Astrocyte of the hippocampus (primary cell): Measurements from ENCODE around the gene MBD6.
"Not testable (repeated sequence)": the region's sequence is repeated elsewhere in the genome, so short reads cannot be mapped to it uniquely, and the experiment has no call there.

Experiments
- DNase-seq: peaks from one replicate; pipeline ENCODE4 v3.0.0; 2011; ENCODE audit warnings: low read depth, low spot score

The MBD6 gene

GRCh38 chr12:57550641-57551549 is 28.3 kb downstream of the MBD6 start:
- no peak for DNase-seq

- DNase-seq, result no peak
Observed at GRCh38 chr12:57551637-57552305, 29.1 kb downstream of the MBD6 start.

- no peak for DNase-seq
Observed at GRCh38 chr12:57552306-57552651, 29.7 kb downstream of the MBD6 start.

- DNase-seq, result peak; percentile 63
Observed at GRCh38 chr12:57552835-57553313, 30.2 kb downstream of the MBD6 start.

GRCh38 chr12:57553343-57554202 is 30.9 kb downstream of the MBD6 start:
- no peak for DNase-seq

- no peak for DNase-seq
Observed at GRCh38 chr12:57554453-57554852, 31.8 kb downstream of the MBD6 start.

- DNase-seq, result no peak
Observed at GRCh38 chr12:57554897-57555296, 32.3 kb downstream of the MBD6 start.

- no peak for DNase-seq
Observed at GRCh38 chr12:57558864-57559263, 36.2 kb downstream of the MBD6 start.

- no peak for DNase-seq
Observed at GRCh38 chr12:57560516-57560915, 37.9 kb downstream of the MBD6 start.

GRCh38 chr12:57561117-57561516 is 38.5 kb downstream of the MBD6 start:
- peak; percentile 27 for DNase-seq

- DNase-seq, result no peak
Observed at GRCh38 chr12:57563358-57563757, 40.7 kb downstream of the MBD6 start.

- no peak for DNase-seq
Observed at GRCh38 chr12:57564178-57564740, 41.6 kb downstream of the MBD6 start.

- DNase-seq, result no peak
Observed at GRCh38 chr12:57568838-57569237, 46.2 kb downstream of the MBD6 start.

GRCh38 chr12:57569858-57570257 is 47.2 kb downstream of the MBD6 start:
- no peak for DNase-seq

GRCh38 chr12:57570438-57570837 is 47.8 kb downstream of the MBD6 start:
- not testable (repeated sequence) for DNase-seq

GRCh38 chr12:57571926-57572762 is 49.5 kb downstream of the MBD6 start:
- no peak for DNase-seq

- no peak for DNase-seq
Observed at GRCh38 chr12:57574795-57575194, 52.2 kb downstream of the MBD6 start.

- no peak for DNase-seq
Observed at GRCh38 chr12:57575771-57576612, 53.4 kb downstream of the MBD6 start.

- DNase-seq, result no peak
Observed at GRCh38 chr12:57576613-57577160, 54.1 kb downstream of the MBD6 start.
